HUES6 (cell line): ENCODE measurements around the gene CPED1.
"Not testable (repeated sequence)": the region's sequence is repeated elsewhere in the genome, so short reads cannot be mapped to it uniquely, and the experiment has no call there.

Source experiments
- H3K27ac ChIP-seq: 2 replicates; pipeline ENCODE4 v1.7.0; 2013; ENCODE audit warnings: low read depth, mild to moderate bottlenecking, low read length, inconsistent platforms
- H3K27me3 ChIP-seq: 2 replicates; pipeline ENCODE4 v1.6.1; 2013; ENCODE audit warnings: low read length; ENCODE audit not compliant: control insufficient read depth, insufficient read depth
- H3K36me3 ChIP-seq: 2 replicates; pipeline ENCODE4 v1.6.1; 2013; ENCODE audit warnings: low read length; ENCODE audit not compliant: control insufficient read depth, insufficient read depth
- H3K4me1 ChIP-seq: 2 replicates; pipeline ENCODE4 v1.6.1; 2013; ENCODE audit warnings: low read length; ENCODE audit not compliant: control insufficient read depth, insufficient read depth
- H3K4me3 ChIP-seq: 2 replicates; pipeline ENCODE4 v1.5.1; 2013; ENCODE audit warnings: low read depth, low read length
- H3K9ac ChIP-seq: one replicate; pipeline ENCODE4 v1.6.1; 2013; ENCODE audit warnings: mild to moderate bottlenecking, low read length
- H3K9me3 ChIP-seq: 2 replicates; pipeline ENCODE4 v1.6.1; 2013; ENCODE audit warnings: low read depth, low read length; ENCODE audit not compliant: control insufficient read depth, insufficient read depth

The CPED1 gene

GRCh38 chr7:121178452-121178851, 189.9 kb downstream of the CPED1 start:
- no peaks in the 10 kb centered on the region for H3K27me3 ChIP-seq
- no peaks in the 10 kb centered on the region for H3K4me1 ChIP-seq
- H3K4me3 ChIP-seq: no peak overlapping the region
- no peaks in the 10 kb centered on the region for H3K9me3 ChIP-seq
- H3K9ac ChIP-seq: no peak overlapping the region
- H3K36me3 ChIP-seq: no peaks in the 10 kb centered on the region
- no peak overlapping the region for H3K27ac ChIP-seq

- no peaks in the 10 kb centered on the region for H3K27me3 ChIP-seq
- H3K4me1 ChIP-seq: no peaks in the 10 kb centered on the region
- no peak overlapping the region for H3K4me3 ChIP-seq
- no peak overlapping the region for H3K27ac ChIP-seq
- no peaks in the 10 kb centered on the region for H3K9me3 ChIP-seq
- H3K36me3 ChIP-seq: no peaks in the 10 kb centered on the region
- H3K9ac ChIP-seq: no peak overlapping the region
Observed at GRCh38 chr7:121178869-121179497, 190.5 kb downstream of the CPED1 start.

GRCh38 chr7:121180436-121181063, 192.0 kb downstream of the CPED1 start:
- H3K4me1 ChIP-seq: no peaks in the 10 kb centered on the region
- no peak overlapping the region for H3K27ac ChIP-seq
- H3K9ac ChIP-seq: no peak overlapping the region

GRCh38 chr7:121181357-121181756, 192.8 kb downstream of the CPED1 start:
- no peaks in the 10 kb centered on the region for H3K9me3 ChIP-seq
- no peaks in the 10 kb centered on the region for H3K36me3 ChIP-seq
- no peak overlapping the region for H3K4me3 ChIP-seq
- H3K9ac ChIP-seq: no peak overlapping the region
- H3K27me3 ChIP-seq: no peaks in the 10 kb centered on the region
- no peaks in the 10 kb centered on the region for H3K4me1 ChIP-seq
- no peak overlapping the region for H3K27ac ChIP-seq

More at GRCh38 chr7:121180436-121181063, 192.0 kb downstream of the CPED1 start:
- no peak overlapping the region for H3K4me3 ChIP-seq
- no peaks in the 10 kb centered on the region for H3K9me3 ChIP-seq
- no peaks in the 10 kb centered on the region for H3K27me3 ChIP-seq
- no peaks in the 10 kb centered on the region for H3K36me3 ChIP-seq

- H3K36me3 ChIP-seq: no peaks in the 10 kb centered on the region
- no peak overlapping the region for H3K4me3 ChIP-seq
- no peak overlapping the region for H3K9ac ChIP-seq
- no peaks in the 10 kb centered on the region for H3K27me3 ChIP-seq
- no peaks in the 10 kb centered on the region for H3K9me3 ChIP-seq
- no peaks in the 10 kb centered on the region for H3K4me1 ChIP-seq
- no peak overlapping the region for H3K27ac ChIP-seq
Observed at GRCh38 chr7:121182281-121182680, 193.8 kb downstream of the CPED1 start.

GRCh38 chr7:121182902-121183301, 194.4 kb downstream of the CPED1 start:
- H3K27me3 ChIP-seq: no peaks in the 10 kb centered on the region
- no peaks in the 10 kb centered on the region for H3K36me3 ChIP-seq
- H3K4me1 ChIP-seq: no peaks in the 10 kb centered on the region
- H3K9ac ChIP-seq: no peak overlapping the region
- no peak overlapping the region for H3K27ac ChIP-seq
- no peak overlapping the region for H3K4me3 ChIP-seq
- no peaks in the 10 kb centered on the region for H3K9me3 ChIP-seq

GRCh38 chr7:121183883-121184282, 195.4 kb downstream of the CPED1 start:
- H3K27ac ChIP-seq, H3K4me3 ChIP-seq, H3K36me3 ChIP-seq, H3K9me3 ChIP-seq, H3K4me1 ChIP-seq, H3K9ac ChIP-seq, H3K27me3 ChIP-seq: not testable (repeated sequence)

- Histone ChIP-seq H3K9me3 (0 out of 2 replicates have a peak, but pooled peaks cover 3% of the 10 kb centered on the region), H3K4me3 (no peak overlapping the region), H3K27ac (no peak overlapping the region), H3K4me1 (no peaks in the 10 kb centered on the region), H3K36me3 (no peaks in the 10 kb centered on the region), H3K9ac (no peak overlapping the region), H3K27me3 (no peaks in the 10 kb centered on the region)
Observed at GRCh38 chr7:121186746-121187145, 198.2 kb downstream of the CPED1 start.

- H3K27me3 ChIP-seq: no peaks in the 10 kb centered on the region
- H3K4me3 ChIP-seq: no peak overlapping the region
- H3K36me3 ChIP-seq: no peaks in the 10 kb centered on the region
- no peak overlapping the region for H3K9ac ChIP-seq
- no peak overlapping the region for H3K27ac ChIP-seq
- no peaks in the 10 kb centered on the region for H3K4me1 ChIP-seq
- H3K9me3 ChIP-seq: 0 out of 2 replicates have a peak, but pooled peaks cover 3% of the 10 kb centered on the region
Observed at GRCh38 chr7:121187222-121187621, 198.7 kb downstream of the CPED1 start.

- no peak overlapping the region for H3K9ac ChIP-seq
- no peaks in the 10 kb centered on the region for H3K4me1 ChIP-seq
- no peak overlapping the region for H3K27ac ChIP-seq
Observed at GRCh38 chr7:121187676-121188075, 199.2 kb downstream of the CPED1 start.

GRCh38 chr7:121192834-121193233, 204.3 kb downstream of the CPED1 start:
- Histone ChIP-seq H3K9me3 (0 out of 2 replicates have a peak, but pooled peaks cover 3% of the 10 kb centered on the region), H3K27ac (no peak overlapping the region), H3K27me3 (no peaks in the 10 kb centered on the region), H3K36me3 (no peaks in the 10 kb centered on the region), H3K4me3 (no peak overlapping the region), H3K4me1 (no peaks in the 10 kb centered on the region), H3K9ac (no peak overlapping the region)

More at GRCh38 chr7:121187676-121188075, 199.2 kb downstream of the CPED1 start:
- Histone ChIP-seq H3K4me3 (no peak overlapping the region), H3K27me3 (no peaks in the 10 kb centered on the region), H3K36me3 (no peaks in the 10 kb centered on the region), H3K9me3 (0 out of 2 replicates have a peak, but pooled peaks cover 3% of the 10 kb centered on the region)
